GM18909 (cell line): ENCODE measurements around the gene NT5DC3.
"Not testable (repeated sequence)": the region's sequence is repeated elsewhere in the genome, so short reads cannot be mapped to it uniquely, and the experiment has no call there.

Experiments used
- ATAC-seq: cut with Tn5 transposase; IDR thresholded peaks from one replicate; pipeline ENCODE4 v1.9.1; 2021; ENCODE audit warnings: mild to moderate bottlenecking; ENCODE audit not compliant: unreplicated experiment, poor library complexity

NT5DC3 gene

DNA sequence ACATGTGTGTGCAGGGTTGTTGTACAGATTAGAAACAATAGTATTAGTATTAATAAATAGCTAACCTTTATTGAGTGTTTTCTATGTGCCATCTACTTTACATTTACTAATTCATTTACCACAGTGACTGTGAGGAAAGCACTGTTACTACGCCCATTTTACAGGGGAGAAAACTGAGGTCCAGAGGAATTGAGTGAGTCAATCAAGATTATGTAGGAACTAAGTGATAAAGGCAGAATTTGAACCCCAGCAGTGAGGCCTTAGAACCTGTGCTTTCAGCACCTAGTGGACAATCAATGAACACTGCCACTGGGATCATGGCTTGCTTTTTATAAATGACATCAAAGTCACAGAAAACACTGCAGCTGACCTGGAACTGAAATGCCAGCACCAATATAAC is 28.2 kb downstream of the NT5DC3 start:
- ATAC-seq = no peak

DNA sequence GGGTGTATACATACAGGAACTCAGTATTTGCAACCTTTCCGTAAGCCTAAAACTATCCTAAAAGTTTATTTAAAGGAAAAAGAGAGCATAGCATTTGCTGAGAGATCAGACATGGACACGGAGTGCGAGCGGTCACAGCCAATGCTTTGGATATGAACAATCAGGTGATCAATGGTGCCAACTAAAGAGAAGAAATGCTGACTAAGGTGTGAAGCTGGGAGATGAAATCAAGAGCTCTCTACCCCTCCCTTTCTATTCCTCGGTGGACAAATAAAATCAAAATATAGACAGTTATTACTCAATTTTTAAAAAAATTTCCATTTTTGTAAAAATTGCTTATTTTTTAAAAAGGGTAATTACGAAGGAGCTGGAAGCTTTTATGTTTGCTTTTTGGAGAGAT is 29.2 kb downstream of the NT5DC3 start:
- no peak for ATAC-seq

DNA sequence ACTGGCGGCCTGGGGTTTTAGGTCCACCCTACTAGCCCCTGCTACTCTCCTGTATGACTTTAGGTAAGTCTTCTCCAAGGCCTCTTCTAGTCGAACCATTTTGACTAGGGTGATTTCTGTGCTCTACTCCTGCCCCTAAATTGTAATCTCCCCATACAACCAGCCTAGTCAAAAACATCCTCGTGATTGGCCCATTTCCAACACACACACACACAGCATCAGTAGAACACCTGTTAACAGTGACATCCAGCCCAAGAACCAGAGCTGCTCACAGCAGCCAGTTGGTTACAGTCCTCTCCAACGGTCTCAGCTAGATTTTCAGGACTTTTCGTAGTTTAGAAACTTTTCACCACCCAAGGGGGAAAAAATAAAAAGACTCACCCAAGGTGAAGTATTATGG is 30.9 kb downstream of the NT5DC3 start:
- ATAC-seq = no peak

DNA sequence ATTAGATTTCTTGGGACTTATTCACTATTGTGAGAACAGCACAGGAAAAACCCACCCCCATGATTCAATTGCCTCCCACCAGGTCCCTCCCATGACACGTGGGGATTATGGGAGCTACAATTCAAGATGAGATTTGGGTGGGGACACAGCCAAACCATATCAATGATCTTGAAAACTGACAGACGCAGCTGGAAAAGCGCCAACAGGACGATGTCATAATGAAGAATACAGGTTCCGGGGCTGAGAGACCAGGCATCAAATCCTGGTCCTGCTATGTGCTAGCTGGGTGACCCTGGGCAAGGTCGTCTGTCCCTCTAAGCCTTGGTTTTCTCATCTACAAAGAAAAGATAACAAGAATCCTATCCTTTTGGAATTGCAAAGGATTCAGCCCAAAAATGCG is 31.4 kb downstream of the NT5DC3 start:
- ATAC-seq = not testable (repeated sequence)

DNA sequence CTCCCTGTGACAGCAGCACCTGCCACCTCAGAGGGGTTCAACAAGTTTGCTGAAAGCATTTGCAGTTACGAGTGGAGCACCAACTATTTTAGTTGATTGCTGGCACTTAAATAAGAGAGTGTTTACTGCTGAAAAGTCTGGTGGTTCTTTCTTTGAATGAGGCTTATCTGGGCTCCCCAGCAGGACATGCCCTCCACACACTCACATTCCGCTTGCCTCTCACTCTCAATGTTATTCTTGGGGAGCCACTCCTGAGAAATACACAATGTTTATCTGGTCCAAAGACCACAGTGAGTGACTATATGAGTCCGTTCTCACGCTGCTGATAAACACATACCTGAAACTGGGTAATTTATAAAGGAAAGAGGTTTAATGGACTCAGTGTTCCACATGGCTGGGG is 31.9 kb downstream of the NT5DC3 start:
- ATAC-seq = no peak

DNA sequence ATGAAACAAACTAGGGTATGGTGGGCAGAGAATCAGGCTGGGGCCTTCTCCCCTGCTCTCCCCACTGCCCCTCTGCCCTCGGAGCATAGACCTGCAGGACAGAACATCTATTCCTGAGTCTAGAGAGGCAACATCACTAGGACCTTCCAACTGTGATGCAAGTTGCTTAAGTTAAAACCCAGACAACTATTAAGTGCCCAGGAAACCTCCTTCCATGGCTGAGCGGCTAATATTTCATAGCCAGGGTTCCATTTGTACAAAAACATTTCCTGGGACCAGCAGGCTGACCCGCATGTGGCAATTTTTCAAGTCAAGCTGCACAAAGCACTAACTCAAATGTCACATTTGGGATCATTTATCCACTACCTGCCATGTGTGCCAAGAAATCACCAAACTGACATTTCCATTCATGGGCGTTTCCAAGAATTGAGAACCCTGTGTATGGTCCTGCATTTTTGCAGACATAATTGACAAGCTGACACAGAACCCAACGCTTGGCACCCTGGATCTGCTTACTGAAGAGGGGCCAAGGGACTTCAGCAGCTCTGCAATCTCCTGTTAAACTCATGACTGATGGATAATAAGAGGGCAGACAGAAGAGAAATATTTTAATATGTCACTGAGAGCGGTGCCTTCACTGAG is 32.7 kb downstream of the NT5DC3 start:
- no peak for ATAC-seq

DNA sequence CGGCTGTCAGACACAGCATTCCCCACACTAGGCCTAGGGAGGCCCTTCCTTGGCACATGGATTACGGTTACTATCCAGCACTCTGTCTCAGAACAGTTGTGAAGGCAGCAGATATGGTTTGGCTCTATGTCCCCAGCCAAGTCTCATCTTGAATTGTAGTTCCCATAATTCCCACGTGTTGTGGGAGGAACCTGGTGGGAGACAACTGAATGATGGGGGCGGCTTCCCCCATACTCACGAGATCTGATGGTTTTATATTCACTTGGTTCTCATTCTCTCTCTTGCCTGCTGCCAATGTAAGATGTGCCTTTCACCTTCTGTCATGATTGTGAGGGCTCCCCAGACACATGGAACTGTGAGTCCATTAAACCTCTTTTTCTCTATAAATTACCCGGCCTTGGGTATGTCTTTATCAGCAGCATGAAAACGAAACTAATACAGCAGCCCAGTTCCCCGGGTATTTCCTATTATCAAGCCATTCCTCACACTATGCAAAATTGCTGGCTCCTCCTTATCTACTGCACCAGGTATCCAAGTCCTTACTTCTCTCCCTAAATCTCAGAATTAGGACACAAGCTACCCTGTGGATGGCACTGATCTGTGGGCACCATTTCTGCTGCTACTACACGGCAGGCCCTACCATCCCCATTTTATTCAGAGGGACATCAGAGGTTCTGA is 33.3 kb downstream of the NT5DC3 start:
- ATAC-seq = no peak

DNA sequence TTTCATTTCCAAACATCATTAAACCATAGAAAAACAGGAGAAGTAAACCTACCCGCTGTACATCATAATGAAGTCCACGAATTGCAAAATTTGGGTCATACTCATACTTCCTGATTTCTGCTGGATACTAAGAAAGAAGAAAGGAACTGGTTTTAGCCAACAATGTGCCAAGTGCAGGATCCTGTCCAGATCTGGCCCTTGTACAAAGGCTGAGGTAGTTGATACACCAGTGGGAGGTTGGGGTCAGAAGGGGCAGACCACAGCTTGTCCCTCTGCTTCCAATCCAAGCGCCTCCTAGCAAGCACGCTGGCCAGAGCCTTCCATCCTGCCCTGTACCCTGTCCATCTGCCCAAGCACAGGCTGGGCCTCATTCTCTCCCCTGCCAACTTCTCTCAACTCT is 34.2 kb downstream of the NT5DC3 start:
- ATAC-seq = no peak

DNA sequence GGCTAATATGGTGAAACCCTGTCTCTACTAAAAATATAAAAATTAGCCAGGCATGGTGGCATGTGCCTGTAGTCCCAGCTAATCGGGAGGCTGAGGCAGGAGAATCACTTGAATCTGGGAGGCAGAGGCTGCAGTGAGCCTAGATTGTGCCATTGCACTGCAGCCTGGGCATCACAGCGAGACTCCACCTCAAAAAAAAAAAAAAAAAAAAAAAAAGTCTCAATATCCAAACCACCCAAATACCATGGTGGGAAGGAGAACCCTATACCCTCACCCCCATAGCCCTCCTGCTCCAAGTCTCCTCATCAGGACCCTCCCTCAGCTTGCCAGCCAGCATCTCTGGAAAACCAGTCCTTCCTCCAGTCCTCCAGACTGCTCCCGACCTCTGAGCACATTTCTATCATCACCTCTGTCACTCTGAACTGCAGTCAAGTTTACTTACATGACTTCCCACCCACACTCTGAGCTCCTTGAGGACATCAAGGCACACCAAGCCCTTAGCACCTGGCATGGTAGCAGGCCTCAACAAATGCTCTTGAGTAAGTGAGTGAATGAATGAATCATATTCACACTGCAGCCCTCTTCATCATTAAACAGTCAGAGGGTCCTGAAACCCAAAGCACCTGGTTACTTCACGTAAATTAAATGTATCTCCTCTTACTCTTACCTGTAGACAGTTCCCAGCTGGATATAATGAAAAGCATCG is 35.2 kb downstream of the NT5DC3 start:
- no peak for ATAC-seq

DNA sequence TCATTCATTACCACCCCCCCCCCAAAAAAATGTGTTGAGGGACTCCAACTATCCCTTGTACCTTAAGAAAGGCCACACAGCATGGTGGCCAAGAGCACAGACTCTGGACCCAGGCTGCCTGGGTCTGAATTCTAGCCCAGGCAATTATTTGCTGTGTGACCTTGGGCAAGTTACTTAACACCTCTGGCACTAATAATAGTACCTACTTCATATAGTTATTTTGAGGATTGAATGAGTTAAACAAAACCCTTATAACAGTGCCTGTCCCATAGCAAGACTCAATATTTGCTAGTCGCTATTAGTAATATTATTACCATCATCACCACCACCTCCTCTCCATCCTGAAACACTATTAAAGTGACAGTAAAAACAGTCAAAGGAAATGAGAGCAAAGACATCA is 37.2 kb downstream of the NT5DC3 start:
- no peak for ATAC-seq

DNA sequence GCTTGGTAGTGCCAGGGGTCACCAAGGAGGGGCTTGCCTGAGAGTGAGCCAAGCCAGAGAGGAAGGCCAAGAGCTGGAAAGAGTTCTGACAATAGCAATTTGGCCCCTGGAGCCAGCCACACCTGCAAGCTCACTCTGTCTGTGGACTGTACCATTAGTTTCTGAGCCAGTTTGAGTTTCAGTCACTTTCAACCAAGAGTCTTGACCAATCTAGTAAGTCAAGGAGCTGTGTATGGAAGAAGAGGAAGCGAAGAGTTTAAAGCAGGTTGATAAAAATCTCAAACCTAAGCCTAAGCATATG is 38.5 kb downstream of the NT5DC3 start:
- ATAC-seq = no peak

DNA sequence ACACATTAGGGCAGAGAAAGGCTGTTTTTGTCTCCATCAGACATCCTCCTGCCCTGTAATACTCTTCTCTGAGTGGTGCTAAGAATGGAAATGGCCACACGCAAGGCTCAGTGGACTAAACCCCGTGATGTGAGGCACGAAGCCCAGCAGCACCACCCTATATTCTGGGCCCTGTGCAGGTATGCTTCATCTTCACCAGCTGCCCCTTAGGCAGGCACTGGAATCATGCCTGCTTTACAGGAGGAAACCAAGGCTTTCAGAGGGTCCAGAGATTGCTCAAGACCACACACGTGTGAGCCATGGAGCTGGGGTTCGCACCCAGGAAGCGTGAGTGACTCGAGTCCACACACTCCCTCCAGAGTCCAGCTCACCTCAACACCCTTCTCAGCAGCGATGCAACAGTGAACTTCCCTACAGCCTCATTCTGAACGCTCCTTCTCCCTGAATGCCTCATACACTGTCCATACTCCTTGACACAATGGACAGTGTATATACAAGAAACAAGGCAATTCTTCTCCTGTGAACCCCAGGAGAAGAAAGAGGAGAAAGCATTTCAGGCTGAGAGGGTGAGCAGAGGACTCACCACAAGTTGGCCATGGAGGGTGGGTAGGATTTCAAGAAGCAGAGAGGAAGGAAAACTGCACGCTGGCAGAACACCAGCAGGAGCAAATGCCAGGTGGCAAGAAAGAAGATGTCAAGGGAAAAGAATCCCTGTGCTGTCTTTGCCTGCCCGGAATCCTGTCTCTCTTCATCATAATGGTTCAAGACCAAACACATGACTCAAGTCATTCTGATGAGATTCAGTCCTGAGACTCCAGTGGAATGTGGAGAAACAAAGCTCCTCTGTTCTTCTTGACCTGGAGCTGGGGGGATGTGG is 39.1 kb downstream of the NT5DC3 start:
- ATAC-seq = no peak

DNA sequence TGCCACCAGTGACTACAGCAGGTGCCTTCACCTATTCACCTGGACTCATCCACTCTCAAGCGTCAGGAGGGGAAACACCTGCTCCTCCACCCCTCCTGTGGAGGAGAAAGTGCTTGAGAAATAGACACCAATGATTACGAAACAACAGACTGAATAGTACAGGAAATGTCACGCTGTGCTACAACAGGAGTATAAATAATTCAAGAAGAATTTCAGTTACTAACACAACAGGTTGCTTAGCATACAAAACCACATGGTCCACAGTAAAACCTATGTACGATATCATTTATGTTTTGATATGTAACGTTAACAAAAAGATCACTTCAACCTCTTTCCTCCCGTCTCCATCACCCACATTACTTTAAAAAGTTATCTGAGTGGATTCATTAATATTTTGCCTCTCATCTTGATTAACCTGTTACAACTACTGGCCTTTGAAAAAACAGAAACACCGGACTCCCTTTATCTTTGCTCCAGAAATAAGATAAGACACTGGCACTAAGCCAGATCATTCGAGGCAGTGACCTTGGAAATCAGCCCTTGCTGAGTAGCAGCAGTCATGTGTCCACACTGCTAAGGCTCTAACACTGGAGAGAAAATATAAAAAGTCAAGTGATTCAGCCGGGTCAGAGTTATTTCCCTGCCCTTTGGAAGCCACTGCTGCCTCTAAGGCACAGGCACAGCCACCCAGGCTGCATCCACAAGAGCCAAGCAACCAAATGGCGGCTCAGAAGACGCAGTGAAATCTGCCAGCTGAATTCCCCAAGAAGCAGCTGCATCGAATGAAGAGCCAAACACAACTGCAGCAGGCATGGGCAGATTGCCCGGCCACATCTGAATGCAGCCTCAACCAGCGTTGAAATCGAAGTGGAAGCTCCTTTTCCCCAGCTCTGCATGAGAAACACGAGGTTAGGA is 40.9 kb downstream of the NT5DC3 start:
- ATAC-seq = no peak

DNA sequence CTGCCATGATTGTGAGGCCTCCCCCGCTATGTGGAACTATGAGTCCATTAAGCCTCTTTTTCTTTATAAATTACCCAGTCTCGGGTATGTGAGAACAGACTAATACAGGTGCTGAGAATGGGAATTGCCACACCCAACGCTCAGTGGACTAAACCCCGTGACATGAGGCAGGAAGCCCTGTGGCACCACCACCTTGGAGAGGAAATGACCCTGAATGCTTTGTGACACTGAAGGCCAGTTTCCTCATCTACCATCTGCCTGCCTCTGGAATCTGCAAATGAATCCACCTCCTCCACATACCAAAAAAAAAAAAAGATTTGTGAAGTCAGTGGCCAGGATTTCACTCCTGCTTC is 41.6 kb downstream of the NT5DC3 start:
- no peak for ATAC-seq

DNA sequence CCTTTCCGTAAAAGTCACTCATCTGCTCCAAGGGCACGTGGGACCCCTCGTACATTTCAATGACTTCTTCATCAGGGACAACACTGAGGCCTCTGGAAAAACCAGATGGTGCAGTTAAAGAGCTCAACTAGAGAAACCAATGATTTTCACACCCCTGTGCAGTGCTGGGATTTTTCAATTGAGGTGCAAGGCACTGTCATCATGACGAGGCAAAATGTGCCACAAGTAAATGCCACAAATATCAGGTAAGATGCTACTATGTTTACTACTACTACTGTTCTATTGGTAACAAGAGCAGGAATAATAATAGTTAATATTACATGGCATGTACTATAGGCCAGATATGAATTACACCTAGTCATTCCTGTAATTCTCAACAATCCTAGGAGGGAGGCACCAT is 42.4 kb downstream of the NT5DC3 start:
- no peak for ATAC-seq

DNA sequence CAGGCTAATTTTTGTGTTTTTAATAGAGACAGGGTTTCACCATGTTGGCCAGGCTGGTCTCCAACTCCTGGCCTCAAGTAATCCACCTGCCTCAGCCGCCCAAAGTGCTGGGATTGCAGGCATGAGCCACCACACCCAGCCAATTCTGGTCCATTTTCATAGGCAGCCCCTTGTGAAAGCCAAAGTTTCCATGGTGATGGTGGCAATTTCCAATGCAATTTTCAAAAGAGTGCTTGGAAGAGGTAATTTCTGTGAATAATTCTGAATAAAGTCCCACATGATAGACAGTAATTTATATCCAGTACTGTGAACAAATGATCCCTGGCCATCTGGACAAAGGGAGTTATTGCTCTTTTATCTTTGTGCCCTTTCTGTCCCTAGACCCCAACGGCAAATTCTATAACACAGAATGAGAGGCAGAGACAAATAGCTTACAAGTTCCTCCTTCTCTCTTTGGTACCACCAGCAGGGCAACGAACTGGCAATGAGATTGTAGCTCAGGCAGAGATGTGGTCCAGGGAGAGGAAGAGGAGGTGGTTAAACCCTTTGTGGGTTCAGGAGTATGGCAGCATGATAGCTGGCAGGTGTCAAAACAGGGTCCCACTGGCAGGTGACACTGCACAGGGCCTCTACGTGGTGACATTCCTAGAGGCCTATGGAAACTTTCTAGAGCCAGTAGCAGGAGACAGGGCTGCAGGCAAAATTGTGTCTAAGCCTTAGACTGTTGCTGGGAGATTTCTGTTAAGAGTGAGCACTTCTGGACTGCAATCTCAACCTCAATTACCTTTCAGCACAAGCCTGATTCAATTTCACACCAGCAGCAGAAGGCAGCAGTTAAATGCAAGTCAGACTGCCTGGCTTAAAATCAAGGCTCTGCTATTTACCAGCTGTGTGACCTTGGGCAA is 46.5 kb downstream of the NT5DC3 start:
- ATAC-seq = no peak

DNA sequence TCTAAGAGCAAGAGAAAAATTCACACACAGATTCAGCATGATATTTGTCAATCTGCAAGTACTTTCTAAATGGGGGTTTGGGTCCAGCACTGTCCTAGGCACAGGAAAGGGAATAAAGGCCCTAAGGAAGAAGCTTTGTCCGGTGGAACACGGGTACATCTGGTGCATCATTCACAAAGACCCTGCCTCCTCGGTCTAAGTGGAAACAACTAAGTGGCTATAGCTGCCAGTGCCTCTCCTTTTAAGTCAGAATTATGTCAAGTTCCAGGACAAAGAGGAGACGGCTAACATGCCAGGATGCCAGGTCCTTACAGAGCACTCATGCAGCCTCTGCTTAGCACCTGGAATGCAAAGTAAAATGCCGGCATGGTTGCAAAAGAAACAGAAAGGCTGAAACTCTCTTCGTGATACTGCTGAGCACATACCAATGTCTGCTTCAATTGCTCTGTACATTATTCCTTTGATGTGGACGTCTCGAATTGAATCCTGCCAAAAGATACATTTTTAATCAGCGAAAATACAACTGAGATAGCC is 47.5 kb downstream of the NT5DC3 start:
- ATAC-seq = no peak

DNA sequence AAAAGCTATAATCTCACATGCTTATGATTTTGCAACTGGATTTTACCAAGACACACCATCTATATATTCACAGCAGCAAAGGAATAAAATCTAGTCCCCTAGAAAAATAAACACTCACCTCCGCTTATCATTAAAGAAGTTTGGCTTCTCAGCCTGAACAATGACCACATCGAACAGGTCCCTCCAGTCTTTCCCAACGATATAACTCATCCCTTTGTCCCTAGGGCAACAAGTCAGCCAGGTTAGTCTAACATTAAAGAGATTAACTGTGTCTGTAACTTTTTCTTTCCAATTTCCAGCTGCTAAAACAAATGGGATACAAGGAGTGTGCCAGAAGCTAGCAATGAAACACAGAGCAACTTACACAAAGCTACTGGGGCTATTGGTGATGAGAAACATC is 48.0 kb downstream of the NT5DC3 start:
- no peak for ATAC-seq
